Loucy (cell line): ENCODE measurements around the gene SLC6A18.

Experiments
- H2AFZ ChIP-seq: fragments of 200-600 bp; sonication (generic); 2 replicates; pipeline ENCODE4 v1.6.0; 2016; ENCODE audit warnings: antibody characterized with exemption, mild to moderate bottlenecking, low read length, moderate library complexity
- H3F3A ChIP-seq: fragments of 200-600 bp; 2 replicates; pipeline ENCODE4 v1.6.0; 2016; ENCODE audit warnings: antibody characterized with exemption, low read depth, mild to moderate bottlenecking
- H3K27me3 ChIP-seq: fragments of 200-600 bp; sonication (generic); 2 replicates; pipeline ENCODE4 v1.6.1; 2014; ENCODE audit warnings: low read length, mild to moderate bottlenecking; ENCODE audit not compliant: insufficient read depth, poor library complexity, severe bottlenecking
- H3K36me3 ChIP-seq: fragments of 200-600 bp; sonication (generic); 2 replicates; pipeline ENCODE4 v1.6.1; 2016; ENCODE audit warnings: low read length; ENCODE audit not compliant: insufficient read depth
- H3K4me1 ChIP-seq: fragments of 200-600 bp; sonication (generic); 2 replicates; pipeline ENCODE4 v1.5.1; 2014; ENCODE audit warnings: low read length, mild to moderate bottlenecking; ENCODE audit not compliant: insufficient read depth, poor library complexity, severe bottlenecking
- H3K4me2 ChIP-seq: fragments of 200-600 bp; sonication (generic); 2 replicates; pipeline ENCODE4 v1.6.0; 2014; ENCODE audit warnings: antibody characterized with exemption, low read length, low read depth, mild to moderate bottlenecking; ENCODE audit not compliant: poor library complexity, severe bottlenecking
- H3K4me3 ChIP-seq: fragments of 200-600 bp; sonication (generic); 2 replicates; pipeline ENCODE4 v1.5.1; 2014; ENCODE audit warnings: low read length, mild to moderate bottlenecking, mixed read lengths; ENCODE audit not compliant: poor library complexity, severe bottlenecking
- H3K79me2 ChIP-seq: fragments of 200-600 bp; sonication (generic); 2 replicates; pipeline ENCODE4 v1.6.1; 2014; ENCODE audit warnings: low read length; ENCODE audit not compliant: insufficient read depth
- H3K9ac ChIP-seq: fragments of 200-600 bp; sonication (generic); 2 replicates; pipeline ENCODE4 v1.6.0; 2014; ENCODE audit warnings: mild to moderate bottlenecking, low read depth, low read length, moderate library complexity; ENCODE audit not compliant: poor library complexity, severe bottlenecking
- H3K9me2 ChIP-seq: fragments of 200-600 bp; sonication (generic); replicated peaks from 2 replicates; pipeline ENCODE4 v1.6.1; 2016; ENCODE audit warnings: low read depth, low read length, mixed read lengths
- H3K9me3 ChIP-seq: fragments of 200-600 bp; sonication (generic); 2 replicates; pipeline ENCODE4 v1.6.1; 2014; ENCODE audit warnings: mild to moderate bottlenecking, antibody characterized with exemption, low read length, low read depth; ENCODE audit not compliant: insufficient read depth
- H4K20me1 ChIP-seq: fragments of 200-600 bp; sonication (generic); 2 replicates; pipeline ENCODE4 v1.6.0; 2014; ENCODE audit warnings: antibody characterized with exemption, low read length, mild to moderate bottlenecking; ENCODE audit not compliant: insufficient read depth, poor library complexity, severe bottlenecking
- EZH2phosphoT487 ChIP-seq: fragments of 200-600 bp; IDR thresholded peaks from 2 replicates; pipeline ENCODE4 v1.6.1; 2018; ENCODE audit warnings: antibody characterized with exemption, mild to moderate bottlenecking, moderate library complexity, borderline replicate concordance
- TF ChIP-seq, protein P1 (sequence below): fragments of 200-600 bp; sonication (generic); conservative IDR thresholded peaks from 2 replicates; pipeline ENCODE4 v1.5.1; 2014; ENCODE audit warnings: mild to moderate bottlenecking, antibody characterized with exemption, low read length

Gene SLC6A18

DNA sequence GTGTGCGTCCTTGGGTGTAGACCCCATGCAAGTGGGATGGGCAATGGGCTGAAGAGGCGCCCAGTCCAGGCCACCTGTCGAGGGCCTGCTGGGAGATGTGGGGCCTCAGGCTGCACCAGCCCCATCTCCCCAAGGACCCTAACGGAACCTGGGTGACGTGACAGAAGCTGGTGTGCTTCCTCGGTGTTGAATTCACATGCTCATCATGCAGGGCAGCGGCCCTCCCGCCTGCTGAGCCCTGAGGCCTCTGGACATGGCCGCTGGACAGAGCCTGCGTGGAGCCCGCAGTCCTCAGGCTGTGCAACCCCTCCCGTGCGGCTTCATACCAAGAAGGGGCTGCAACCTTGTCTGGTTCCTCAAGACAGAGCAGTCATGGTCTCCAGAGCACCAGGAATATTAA, 42.9 kb downstream of the SLC6A18 start:
- H3F3A ChIP-seq: no peaks in the 10 kb centered on the region
- no peaks in the 10 kb centered on the region for H3K9me2 ChIP-seq
- H3K4me1 ChIP-seq: no peaks in the 10 kb centered on the region
- no peaks in the 10 kb centered on the region for H3K79me2 ChIP-seq
- H2AFZ ChIP-seq: no peak overlapping the region
- no peak overlapping the region for H3K4me2 ChIP-seq
- TF ChIP-seq EZH2phosphoT487: no peak
- TF ChIP-seq, protein P1, sequence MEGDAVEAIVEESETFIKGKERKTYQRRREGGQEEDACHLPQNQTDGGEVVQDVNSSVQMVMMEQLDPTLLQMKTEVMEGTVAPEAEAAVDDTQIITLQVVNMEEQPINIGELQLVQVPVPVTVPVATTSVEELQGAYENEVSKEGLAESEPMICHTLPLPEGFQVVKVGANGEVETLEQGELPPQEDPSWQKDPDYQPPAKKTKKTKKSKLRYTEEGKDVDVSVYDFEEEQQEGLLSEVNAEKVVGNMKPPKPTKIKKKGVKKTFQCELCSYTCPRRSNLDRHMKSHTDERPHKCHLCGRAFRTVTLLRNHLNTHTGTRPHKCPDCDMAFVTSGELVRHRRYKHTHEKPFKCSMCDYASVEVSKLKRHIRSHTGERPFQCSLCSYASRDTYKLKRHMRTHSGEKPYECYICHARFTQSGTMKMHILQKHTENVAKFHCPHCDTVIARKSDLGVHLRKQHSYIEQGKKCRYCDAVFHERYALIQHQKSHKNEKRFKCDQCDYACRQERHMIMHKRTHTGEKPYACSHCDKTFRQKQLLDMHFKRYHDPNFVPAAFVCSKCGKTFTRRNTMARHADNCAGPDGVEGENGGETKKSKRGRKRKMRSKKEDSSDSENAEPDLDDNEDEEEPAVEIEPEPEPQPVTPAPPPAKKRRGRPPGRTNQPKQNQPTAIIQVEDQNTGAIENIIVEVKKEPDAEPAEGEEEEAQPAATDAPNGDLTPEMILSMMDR: no peak
- no peak overlapping the region for H3K9ac ChIP-seq
- no peak overlapping the region for H3K4me3 ChIP-seq
- H3K27me3 ChIP-seq: no peaks in the 10 kb centered on the region
- H3K36me3 ChIP-seq: no peaks in the 10 kb centered on the region
- H3K9me3 ChIP-seq: peaks cover under 1% of the 10 kb centered on the region; the same call in 1 of the 2 replicates
- no peaks in the 10 kb centered on the region for H4K20me1 ChIP-seq

DNA sequence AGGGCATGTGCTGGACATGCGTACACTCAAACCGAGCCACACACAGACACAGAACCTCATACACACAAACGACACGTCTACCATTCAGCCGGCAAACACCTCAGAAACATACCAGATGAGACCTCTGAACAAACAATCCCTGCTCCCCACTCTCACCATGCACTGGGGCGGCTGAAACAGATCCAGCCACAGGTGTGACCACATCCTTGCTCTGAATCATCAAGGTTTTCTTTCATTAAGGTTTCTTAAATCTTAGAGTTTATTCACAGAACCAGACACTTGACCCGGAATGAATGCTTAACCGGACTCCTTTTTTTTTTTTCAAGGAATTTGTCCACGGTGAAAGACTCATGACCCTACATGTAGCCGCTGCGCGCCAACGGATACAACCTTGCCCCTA, 43.5 kb downstream of the SLC6A18 start:
- Histone ChIP-seq H3K9me3 (no peaks in the 10 kb centered on the region), H3K9ac (no peak overlapping the region), H3F3A (no peaks in the 10 kb centered on the region), H2AFZ (no peak overlapping the region), H3K4me2 (no peak overlapping the region), H3K79me2 (no peaks in the 10 kb centered on the region), H4K20me1 (no peaks in the 10 kb centered on the region), H3K9me2 (no peaks in the 10 kb centered on the region), H3K36me3 (no peaks in the 10 kb centered on the region), H3K4me1 (no peaks in the 10 kb centered on the region), H3K4me3 (no peak overlapping the region), H3K27me3 (no peaks in the 10 kb centered on the region)
- TF ChIP-seq, protein P1: no peak
- no peak for TF ChIP-seq EZH2phosphoT487

DNA sequence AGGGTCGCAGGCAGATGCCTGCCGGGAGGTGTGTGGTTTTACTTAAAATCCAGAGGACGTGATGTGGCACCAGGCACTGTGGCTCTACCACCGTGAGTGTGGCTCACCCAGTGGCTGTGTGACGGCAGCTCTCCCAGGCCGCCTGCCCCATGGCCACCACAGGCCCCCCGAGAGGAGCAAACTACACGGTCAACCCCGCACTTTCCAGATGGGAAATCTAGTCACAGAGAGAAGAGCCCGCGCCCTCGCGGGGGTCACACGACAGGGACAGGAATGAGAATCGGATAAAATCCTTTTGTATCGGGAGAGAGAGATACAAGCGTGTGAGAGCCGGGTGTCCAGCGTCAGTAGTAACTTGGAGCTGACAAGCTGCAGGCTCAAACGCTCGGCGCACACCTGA, 45.2 kb downstream of the SLC6A18 start:
- H3F3A ChIP-seq: no peaks in the 10 kb centered on the region
- H3K4me1 ChIP-seq: peaks cover 7% of the 10 kb centered on the region
- no peak overlapping the region for H3K9ac ChIP-seq
- H3K9me3 ChIP-seq: no peaks in the 10 kb centered on the region
- H2AFZ ChIP-seq: no peak overlapping the region
- H3K36me3 ChIP-seq: no peaks in the 10 kb centered on the region
- H4K20me1 ChIP-seq: no peaks in the 10 kb centered on the region
- no peaks in the 10 kb centered on the region for H3K27me3 ChIP-seq
- H3K79me2 ChIP-seq: no peaks in the 10 kb centered on the region
- TF ChIP-seq EZH2phosphoT487: no peak
- TF ChIP-seq, protein P1: no peak
- no peak overlapping the region for H3K4me3 ChIP-seq
- no peaks in the 10 kb centered on the region for H3K9me2 ChIP-seq
- H3K4me2 ChIP-seq: no peak overlapping the region
